H9 (cell line): Measurements from ENCODE around the gene PLEKHO2. TPM values are rescaled to one million over a fixed set of nuclear protein-coding genes. Genes with fewer than 3 reads are reported as not detected.

Experiments used
- DNase-seq: peaks from one replicate; pipeline ENCODE4 v3.0.0-alpha.2; 2017
- H2AFZ ChIP-seq: one replicate; pipeline ENCODE4 v1.6.1; 2013; ENCODE audit warnings: mild to moderate bottlenecking, low read length, control low read depth, moderate library complexity
- H2AK5ac ChIP-seq: 2 replicates; pipeline ENCODE4 v1.6.1; 2013; ENCODE audit warnings: low read length, control low read depth, mixed read lengths; ENCODE audit not compliant: insufficient read length
- H2BK120ac ChIP-seq: one replicate; pipeline ENCODE4 v1.6.1; 2013; ENCODE audit warnings: low read depth, mild to moderate bottlenecking, low read length, control low read depth, inconsistent platforms; ENCODE audit not compliant: poor library complexity, severe bottlenecking
- H2BK12ac ChIP-seq: 2 replicates; pipeline ENCODE4 v1.6.1; 2013; ENCODE audit warnings: low read length, control low read depth, mixed read lengths, low read depth; ENCODE audit not compliant: insufficient read length
- H2BK15ac ChIP-seq: 2 replicates; pipeline ENCODE4 v1.6.1; 2013; ENCODE audit warnings: low read depth, low read length, control low read depth
- H2BK20ac ChIP-seq: one replicate; pipeline ENCODE4 v1.6.1; 2013; ENCODE audit warnings: low read depth, mild to moderate bottlenecking, low read length, control low read depth, inconsistent platforms; ENCODE audit not compliant: poor library complexity, severe bottlenecking
- H2BK5ac ChIP-seq: 2 replicates; pipeline ENCODE4 v1.6.1; 2013; ENCODE audit warnings: low read length, control low read depth, mixed read lengths; ENCODE audit not compliant: insufficient read length
- H3K14ac ChIP-seq: 2 replicates; pipeline ENCODE4 v1.6.1; 2013; ENCODE audit warnings: low read length, control low read depth; ENCODE audit not compliant: insufficient read depth
- H3K18ac ChIP-seq: 2 replicates; pipeline ENCODE4 v1.6.1; 2013; ENCODE audit warnings: low read depth, mild to moderate bottlenecking, mixed read lengths, low read length, control low read depth; ENCODE audit not compliant: insufficient read length
- H3K23ac ChIP-seq: 2 replicates; pipeline ENCODE4 v1.6.1; 2013; ENCODE audit warnings: low read length, control low read depth, mixed read lengths, low read depth; ENCODE audit not compliant: insufficient read length
- H3K23me2 ChIP-seq: 2 replicates; pipeline ENCODE4 v1.6.1; 2013; ENCODE audit warnings: low read depth, mild to moderate bottlenecking, mixed read lengths, low read length, control low read depth; ENCODE audit not compliant: insufficient read length, poor library complexity, severe bottlenecking
- H3K27ac ChIP-seq: 2 replicates; pipeline ENCODE4 v1.5.1; 2013; ENCODE audit warnings: low read length, control low read depth, mixed read lengths, low read depth; ENCODE audit not compliant: insufficient read length
- H3K27me3 ChIP-seq: 2 replicates; pipeline ENCODE4 v1.6.1; 2013; ENCODE audit warnings: low read length, control low read depth, inconsistent platforms; ENCODE audit not compliant: insufficient read depth
- H3K4ac ChIP-seq: 2 replicates; pipeline ENCODE4 v1.6.1; 2013; ENCODE audit warnings: low read depth, mild to moderate bottlenecking, control low read depth, inconsistent platforms, low read length, moderate library complexity
- H3K4me1 ChIP-seq: 2 replicates; pipeline ENCODE4 v1.6.1; 2013; ENCODE audit warnings: low read length, control low read depth, inconsistent platforms; ENCODE audit not compliant: insufficient read depth
- H3K4me2 ChIP-seq: 2 replicates; pipeline ENCODE4 v1.6.1; 2013; ENCODE audit warnings: low read length, control low read depth, mixed read lengths; ENCODE audit not compliant: insufficient read length, insufficient read depth
- H3K56ac ChIP-seq: 2 replicates; pipeline ENCODE4 v1.6.1; 2013; ENCODE audit warnings: low read depth, mild to moderate bottlenecking, mixed read lengths, low read length, control low read depth; ENCODE audit not compliant: insufficient read length
- H3K79me1 ChIP-seq: 2 replicates; pipeline ENCODE4 v1.6.1; 2013; ENCODE audit warnings: low read depth, mild to moderate bottlenecking, moderate library complexity, low read length, control low read depth, inconsistent platforms; ENCODE audit not compliant: insufficient read depth, poor library complexity, severe bottlenecking
- H3K79me2 ChIP-seq: 2 replicates; pipeline ENCODE4 v1.6.1; 2013; ENCODE audit warnings: low read length, control low read depth, inconsistent platforms; ENCODE audit not compliant: insufficient read depth
- H3K9ac ChIP-seq: 2 replicates; pipeline ENCODE4 v1.6.1; 2013; ENCODE audit warnings: low read length, control low read depth, mixed read lengths; ENCODE audit not compliant: insufficient read length; ENCODE audit errors: extremely low read depth
- H3K9me3 ChIP-seq: one replicate; pipeline ENCODE4 v1.6.1; 2013; ENCODE audit warnings: low read depth, low read length, inconsistent platforms; ENCODE audit not compliant: control insufficient read depth
- H3T11ph ChIP-seq: one replicate; pipeline ENCODE4 v1.6.1; 2013; ENCODE audit warnings: mild to moderate bottlenecking, low read length, control low read depth, inconsistent platforms
- H4K20me1 ChIP-seq: one replicate; pipeline ENCODE4 v1.6.1; 2013; ENCODE audit not compliant: control insufficient read depth, insufficient read length, insufficient read depth
- H4K5ac ChIP-seq: 2 replicates; pipeline ENCODE4 v1.6.1; 2013; ENCODE audit warnings: low read depth, mild to moderate bottlenecking, mixed read lengths, low read length, control low read depth; ENCODE audit not compliant: insufficient read length
- H4K8ac ChIP-seq: replicated peaks from 2 replicates; pipeline ENCODE4 v1.6.1; 2013; ENCODE audit warnings: low read length, control low read depth, mixed read lengths, low read depth; ENCODE audit not compliant: insufficient read length
- H4K91ac ChIP-seq: 2 replicates; pipeline ENCODE4 v1.6.1; 2013; ENCODE audit warnings: low read depth, mild to moderate bottlenecking, moderate library complexity, mixed read lengths, low read length, control low read depth; ENCODE audit not compliant: insufficient read length
- H3K27ac Mint-ChIP-seq, 3 experiments: 2 replicates in 2 of 3; 3 replicates in 1 of 3; pipeline ENCODE4 v1.8.0; 2020 to 2021; ENCODE audit warnings: mixed read lengths in 3 of 3, mild to moderate bottlenecking in 1 of 3, moderate library complexity in 1 of 3
- H3K27me3 Mint-ChIP-seq: 2 replicates; pipeline ENCODE4 v1.8.0; 2021; ENCODE audit warnings: low read depth, mild to moderate bottlenecking, moderate library complexity, mixed read lengths
- H3K36me3 Mint-ChIP-seq, 3 experiments: 2 replicates in 2 of 3; 3 replicates in 1 of 3; pipeline ENCODE4 v1.8.0; 2020 to 2021; ENCODE audit warnings: low read depth in 3 of 3, mixed read lengths in 3 of 3; ENCODE audit not compliant: insufficient read depth in 1 of 3
- H3K4me1 Mint-ChIP-seq, 2 experiments: 2 replicates each; pipeline ENCODE4 v1.8.0; 2020; ENCODE audit warnings: mixed read lengths in 2 of 2
- H3K4me3 Mint-ChIP-seq, 2 experiments: 2 replicates in 1 of 2; 3 replicates in 1 of 2; pipeline ENCODE4 v1.8.0; 2020 to 2021; ENCODE audit warnings: mild to moderate bottlenecking in 2 of 2, mixed read lengths in 2 of 2, moderate library complexity in 1 of 2
- H3K9me3 Mint-ChIP-seq, 2 experiments: 2 replicates in 1 of 2; 3 replicates in 1 of 2; pipeline ENCODE4 v1.8.0; 2020; ENCODE audit warnings: mild to moderate bottlenecking in 2 of 2, mixed read lengths in 2 of 2, moderate library complexity in 1 of 2
- WGBS: extraction: QIAGEN DNeasy Blood & Tissue Kit; methylation state at CpG from one replicate; pipeline ENCODE4 v1.1.7; 2013; ENCODE audit warnings: missing lambda C conversion rate, low lambda C conversion rate, mixed read lengths; ENCODE audit not compliant: insufficient read length; ENCODE audit errors: extremely low coverage; 5-methylcytosine and 5-hydroxymethylcytosine counted together
- total RNA-seq: library from RNA; stranded (reverse); gene quantifications from 2 replicates; pipeline ENCODE4 v1.2.1, GENCODE V29; 2021
- TF ChIP-seq, protein P1 (sequence below): fragments of 200-600 bp; sonication (generic); conservative IDR thresholded peaks from 3 replicates; pipeline ENCODE4 v1.8.0; 2021; ENCODE audit warnings: antibody characterized with exemption, mild to moderate bottlenecking

Gene PLEKHO2
- total RNA-seq, 1 experiment from 2014 or later, result 18.1 TPM

DNA sequence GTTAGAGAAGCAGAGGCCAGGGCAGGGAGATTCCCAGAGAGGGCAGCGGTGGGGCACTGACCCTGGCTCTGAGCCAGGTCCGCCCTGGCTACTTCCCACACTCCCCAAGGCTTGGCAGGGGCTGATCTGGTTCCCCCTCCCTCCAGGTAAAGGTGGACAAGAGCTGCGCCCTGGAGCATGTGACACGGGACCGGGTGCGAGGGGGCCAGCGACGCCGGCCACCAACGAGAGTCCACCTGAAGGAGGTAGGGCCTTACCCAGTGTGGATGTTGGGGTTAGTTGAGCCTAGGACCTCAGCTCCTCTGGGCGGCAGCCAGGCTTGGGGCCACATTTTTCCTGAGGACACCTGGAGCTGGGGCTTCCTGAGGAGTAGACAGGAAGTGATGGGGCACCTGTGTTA lies 19.6 kb downstream of the PLEKHO2 start:
- no peaks in the 10 kb centered on the region for H3K23me2 ChIP-seq
- no peak overlapping the region for H4K5ac ChIP-seq
- no peak overlapping the region for H2BK120ac ChIP-seq
- no peak overlapping the region for H3K56ac ChIP-seq
- H3K27ac Mint-ChIP-seq, result peak overlapping the region; percentile 71 to 85 (median 77); a peak in 5 of 7 replicates
- no peak overlapping the region for H3K18ac ChIP-seq
- no peak overlapping the region for H4K8ac ChIP-seq
- H3K27ac ChIP-seq, result no peak overlapping the region
- H2BK20ac ChIP-seq, result no peak overlapping the region
- WGBS, result no CpG with 5 or more reads among the region's 11 CpGs
- no peak overlapping the region for H3K14ac ChIP-seq
- H3K36me3 Mint-ChIP-seq, result peaks cover 20 to 61% (median 37%) of the 10 kb centered on the region in 3 experiments
- H4K91ac ChIP-seq, result no peak overlapping the region
- peaks cover under 1% of the 10 kb centered on the region for H4K20me1 ChIP-seq
- peak; percentile 27 for DNase-seq
- no peak overlapping the region for H3K4ac ChIP-seq
- H2BK15ac ChIP-seq, result no peak overlapping the region
- H3K4me1 ChIP-seq, result peaks cover 9% of the 10 kb centered on the region; the same call in 1 of the 2 replicates
- H3K27me3 Mint-ChIP-seq, result no peaks in the 10 kb centered on the region
- H3K4me3 Mint-ChIP-seq, result peak overlapping the region in 1 of 2 experiments; percentile 32; a peak in 1 of 5 replicates
- peaks cover 44 to 60% of the 10 kb centered on the region in 2 experiments for H3K4me1 Mint-ChIP-seq
- no peak overlapping the region for H3K23ac ChIP-seq
- no peaks in the 10 kb centered on the region for H3K27me3 ChIP-seq
- no peak overlapping the region for H3K4me2 ChIP-seq
- no peaks in the 10 kb centered on the region for H3K79me2 ChIP-seq
- H2AK5ac ChIP-seq, result no peak overlapping the region
- H2BK12ac ChIP-seq, result no peak overlapping the region
- no peak overlapping the region for H2BK5ac ChIP-seq
- no peaks in the 10 kb centered on the region for H3K9me3 Mint-ChIP-seq
- H3K9ac ChIP-seq, result no peak overlapping the region
- no peak overlapping the region for H2AFZ ChIP-seq
- H3T11ph ChIP-seq, result no peak overlapping the region
- no peaks in the 10 kb centered on the region for H3K79me1 ChIP-seq
- H3K9me3 ChIP-seq, result no peaks in the 10 kb centered on the region
- TF ChIP-seq, protein P1, sequence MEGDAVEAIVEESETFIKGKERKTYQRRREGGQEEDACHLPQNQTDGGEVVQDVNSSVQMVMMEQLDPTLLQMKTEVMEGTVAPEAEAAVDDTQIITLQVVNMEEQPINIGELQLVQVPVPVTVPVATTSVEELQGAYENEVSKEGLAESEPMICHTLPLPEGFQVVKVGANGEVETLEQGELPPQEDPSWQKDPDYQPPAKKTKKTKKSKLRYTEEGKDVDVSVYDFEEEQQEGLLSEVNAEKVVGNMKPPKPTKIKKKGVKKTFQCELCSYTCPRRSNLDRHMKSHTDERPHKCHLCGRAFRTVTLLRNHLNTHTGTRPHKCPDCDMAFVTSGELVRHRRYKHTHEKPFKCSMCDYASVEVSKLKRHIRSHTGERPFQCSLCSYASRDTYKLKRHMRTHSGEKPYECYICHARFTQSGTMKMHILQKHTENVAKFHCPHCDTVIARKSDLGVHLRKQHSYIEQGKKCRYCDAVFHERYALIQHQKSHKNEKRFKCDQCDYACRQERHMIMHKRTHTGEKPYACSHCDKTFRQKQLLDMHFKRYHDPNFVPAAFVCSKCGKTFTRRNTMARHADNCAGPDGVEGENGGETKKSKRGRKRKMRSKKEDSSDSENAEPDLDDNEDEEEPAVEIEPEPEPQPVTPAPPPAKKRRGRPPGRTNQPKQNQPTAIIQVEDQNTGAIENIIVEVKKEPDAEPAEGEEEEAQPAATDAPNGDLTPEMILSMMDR, result no peak
